ENCODE results near the gene OSBPL5.

OSBPL5 gene

GRCh38 chr11:3191586-3192324 lies 26.6 kb upstream of the OSBPL5 start:
- no peak overlapping the region for H3K4me3 ChIP-seq (replicated peaks; ENCODE audit: low read depth, low read length)
- H3K36me3 ChIP-seq (ENCODE audit: control insufficient read depth, insufficient read depth, low read length), result no peaks in the 10 kb centered on the region
- H3K27me3 ChIP-seq (replicated peaks; ENCODE audit: control insufficient read depth, insufficient read depth, low read length), result no peaks in the 10 kb centered on the region; the same call in none of the 2 replicates
- TF ChIP-seq CTCF (IDR thresholded peaks at IDR 0.05; ENCODE audit: insufficient read depth, low read length, poor library complexity, severe bottlenecking), result no peak
- no peak for DNase-seq (ENCODE audit: extremely low read depth, insufficient read length)

- no peak overlapping the region for H3K4me3 ChIP-seq (replicated peaks; ENCODE audit: low read depth, low read length)
- no peaks in the 10 kb centered on the region for H3K36me3 ChIP-seq (ENCODE audit: control insufficient read depth, insufficient read depth, low read length)
- DNase-seq (ENCODE audit: extremely low read depth, insufficient read length), result no peak
- H3K27me3 ChIP-seq (replicated peaks; ENCODE audit: control insufficient read depth, insufficient read depth, low read length), result no peaks in the 10 kb centered on the region; the same call in 1 of the 2 replicates
- TF ChIP-seq CTCF (IDR thresholded peaks at IDR 0.05; ENCODE audit: insufficient read depth, low read length, poor library complexity, severe bottlenecking), result no peak
Observed at GRCh38 chr11:3190600-3190999, 25.5 kb upstream of the OSBPL5 start.

- no peak for TF ChIP-seq CTCF (IDR thresholded peaks at IDR 0.05; ENCODE audit: insufficient read depth, low read length, poor library complexity, severe bottlenecking)
- DNase-seq (ENCODE audit: extremely low read depth, insufficient read length), result no peak
- Histone ChIP-seq H3K36me3 (ENCODE audit: control insufficient read depth, insufficient read depth, low read length) (no peaks in the 10 kb centered on the region), H3K4me3 (replicated peaks; ENCODE audit: low read depth, low read length) (no peak overlapping the region), H3K27me3 (replicated peaks; ENCODE audit: control insufficient read depth, insufficient read depth, low read length) (no peaks in the 10 kb centered on the region; the same call in 1 of the 2 replicates)
Observed at GRCh38 chr11:3189886-3190583, 24.9 kb upstream of the OSBPL5 start.

DNA sequence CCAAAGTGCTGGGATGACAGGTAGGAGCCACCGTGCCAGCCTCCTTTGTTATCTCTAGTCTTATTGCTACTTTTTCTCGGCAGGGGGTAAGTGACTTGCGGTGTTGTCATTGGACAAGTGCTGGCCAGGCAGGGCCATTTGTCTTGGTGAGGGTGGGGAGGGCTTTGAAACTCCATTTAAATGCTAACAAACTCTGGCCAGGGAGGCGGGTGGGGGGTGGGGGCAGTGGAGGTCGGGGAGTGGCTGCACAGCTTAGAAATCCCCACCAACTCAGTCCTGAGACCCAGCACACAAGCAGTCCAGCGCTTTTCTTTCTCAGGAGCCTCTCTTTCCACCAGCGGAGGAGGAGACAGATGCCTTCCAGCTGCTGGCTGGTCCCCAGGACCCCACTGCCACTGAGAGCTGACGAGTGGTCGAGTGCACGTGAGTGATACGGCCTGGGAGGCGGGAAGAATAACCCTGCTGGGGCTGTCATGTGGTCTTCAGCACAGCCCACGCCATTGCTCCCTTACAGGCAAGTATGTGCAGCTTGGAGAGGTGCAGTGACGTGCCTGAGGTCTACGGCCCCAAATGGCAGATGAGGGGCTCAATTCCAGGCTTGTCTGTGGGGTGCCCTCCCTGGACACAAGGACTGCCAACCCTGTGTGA lies 24.2 kb upstream of the OSBPL5 start:
- Histone ChIP-seq H3K4me3 (replicated peaks; ENCODE audit: low read depth, low read length) (no peak overlapping the region), H3K27me3 (replicated peaks; ENCODE audit: control insufficient read depth, insufficient read depth, low read length) (no peaks in the 10 kb centered on the region; the same call in 1 of the 2 replicates), H3K36me3 (ENCODE audit: control insufficient read depth, insufficient read depth, low read length) (no peaks in the 10 kb centered on the region)
- TF ChIP-seq CTCF (IDR thresholded peaks at IDR 0.05; ENCODE audit: insufficient read depth, low read length, poor library complexity, severe bottlenecking), result no peak
- no peak for DNase-seq (ENCODE audit: extremely low read depth, insufficient read length)

- TF ChIP-seq CTCF (IDR thresholded peaks at IDR 0.05; ENCODE audit: insufficient read depth, low read length, poor library complexity, severe bottlenecking), result no peak
- Histone ChIP-seq H3K27me3 (replicated peaks; ENCODE audit: control insufficient read depth, insufficient read depth, low read length) (no peaks in the 10 kb centered on the region), H3K36me3 (ENCODE audit: control insufficient read depth, insufficient read depth, low read length) (no peaks in the 10 kb centered on the region), H3K4me3 (replicated peaks; ENCODE audit: low read depth, low read length) (no peak overlapping the region)
- DNase-seq (ENCODE audit: extremely low read depth, insufficient read length), result no peak
Observed at GRCh38 chr11:3188496-3189195, 23.5 kb upstream of the OSBPL5 start.

All from GM06990 (cell line).